GM12878 (cell line): ENCODE results near the gene DUSP11. TPM values are rescaled to one million over a fixed set of nuclear protein-coding genes. Genes with fewer than 3 reads are reported as not detected.

Experiments used
- BCL3 ChIP-seq: IDR thresholded peaks from 2 replicates; pipeline ENCODE4 v1.6.1; 2011; ENCODE audit warnings: borderline replicate concordance, low read depth, mild to moderate bottlenecking, moderate library complexity, low read length; ENCODE audit not compliant: insufficient read depth, poor library complexity, severe bottlenecking
- JUNB ChIP-seq: IDR thresholded peaks from 2 replicates; pipeline ENCODE4 v1.6.1; 2016; ENCODE audit warnings: antibody characterized with exemption, mild to moderate bottlenecking
- JUND ChIP-seq: IDR thresholded peaks from 2 replicates; pipeline ENCODE4 v1.6.1; 2012; ENCODE audit warnings: low read depth, mild to moderate bottlenecking, low read length, improper control_type of control experiment, moderate library complexity
- MEF2A ChIP-seq: IDR thresholded peaks from 2 replicates; pipeline ENCODE4 v1.6.1; 2011; ENCODE audit warnings: low read depth, mild to moderate bottlenecking, low read length, moderate library complexity; ENCODE audit not compliant: insufficient read depth
- MXI1 ChIP-seq: fragments of 150-350 bp; IDR thresholded peaks from 2 replicates; pipeline ENCODE4 v1.6.1; 2011; ENCODE audit warnings: low read depth, mild to moderate bottlenecking, inconsistent platforms, low read length, improper control_type of control experiment
- NFYA ChIP-seq: IDR thresholded peaks from 2 replicates; pipeline ENCODE4 v1.6.1; 2011; ENCODE audit warnings: low read depth, mild to moderate bottlenecking, low read length, improper control_type of control experiment, borderline replicate concordance
- POLR2AphosphoS5 ChIP-seq: IDR thresholded peaks from 2 replicates; pipeline ENCODE4 v1.6.1; 2011; ENCODE audit warnings: mild to moderate bottlenecking, low read length, inconsistent platforms
- POU2F2 ChIP-seq: IDR thresholded peaks from 3 replicates; pipeline ENCODE4 v1.6.1; 2011; ENCODE audit warnings: low read depth, mild to moderate bottlenecking, low read length, borderline replicate concordance
- REST ChIP-seq: IDR thresholded peaks from 2 replicates; pipeline ENCODE4 v1.6.1; 2012; ENCODE audit warnings: mild to moderate bottlenecking, low read depth, low read length
- STAT3 ChIP-seq: IDR thresholded peaks from 2 replicates; pipeline ENCODE4 v1.6.1; 2011; ENCODE audit warnings: low read depth, low read length, improper control_type of control experiment
- SUPT20H ChIP-seq: IDR thresholded peaks from 2 replicates; pipeline ENCODE4 v1.6.1; 2011; ENCODE audit warnings: low read depth, mild to moderate bottlenecking, low read length, moderate library complexity, borderline replicate concordance; ENCODE audit not compliant: control insufficient read depth
- ZBED1 ChIP-seq: IDR thresholded peaks from 2 replicates; pipeline ENCODE4 v1.6.1; 2016; ENCODE audit warnings: borderline replicate concordance
- ZBTB33 ChIP-seq: fragments of 450-650 bp; IDR thresholded peaks from 2 replicates; pipeline ENCODE4 v1.6.1; 2017; ENCODE audit warnings: mild to moderate bottlenecking
- polyA plus RNA-seq, 11 experiments: library from polyadenylated mRNA; depleted of rRNA in 4 of 11; unstranded in 6 of 11; stranded (reverse) in 5 of 11; fragments of >200 nt; fragmentation: Nextera tagmentation in 4 of 11; fragmentation: Illumina TruSeq in 1 of 11; extraction: Ambion mirVana in 4 of 11; extraction: Trizol in 1 of 11; gene quantifications; 1 replicate in 1 of 11; 2 replicates in 10 of 11; pipeline versions ENCODE4 v1.2.1 to v1.2.3, GENCODE V29; 2011 to 2016; ENCODE audit warnings: inconsistent platforms in 2 of 11, missing spikeins in 2 of 11, low read depth in 1 of 11
- total RNA-seq, 4 experiments: library from RNA; depleted of rRNA in 3 of 4; stranded (reverse); fragments of >200 nt in 3 of 4; fragmentation: Illumina TruSeq in 1 of 4; extraction: Trizol in 1 of 4; gene quantifications; 2 replicates each; pipeline versions ENCODE4 v1.2.1 to v1.2.3, GENCODE V29; 2013 to 2021
- TF ChIP-seq, protein P1 (sequence below): fragments of 450-650 bp; IDR thresholded peaks from 2 replicates; pipeline ENCODE4 v1.6.1; 2017; ENCODE audit warnings: antibody characterized with exemption, mild to moderate bottlenecking, moderate library complexity

DUSP11 gene
- total and polyA plus RNA-seq, 10 of the 15 experiments (the other 5 are each of a cell fraction or from before 2014, with no cell fraction given): 26.4 to 78.4 (median 47.9) TPM

DNA sequence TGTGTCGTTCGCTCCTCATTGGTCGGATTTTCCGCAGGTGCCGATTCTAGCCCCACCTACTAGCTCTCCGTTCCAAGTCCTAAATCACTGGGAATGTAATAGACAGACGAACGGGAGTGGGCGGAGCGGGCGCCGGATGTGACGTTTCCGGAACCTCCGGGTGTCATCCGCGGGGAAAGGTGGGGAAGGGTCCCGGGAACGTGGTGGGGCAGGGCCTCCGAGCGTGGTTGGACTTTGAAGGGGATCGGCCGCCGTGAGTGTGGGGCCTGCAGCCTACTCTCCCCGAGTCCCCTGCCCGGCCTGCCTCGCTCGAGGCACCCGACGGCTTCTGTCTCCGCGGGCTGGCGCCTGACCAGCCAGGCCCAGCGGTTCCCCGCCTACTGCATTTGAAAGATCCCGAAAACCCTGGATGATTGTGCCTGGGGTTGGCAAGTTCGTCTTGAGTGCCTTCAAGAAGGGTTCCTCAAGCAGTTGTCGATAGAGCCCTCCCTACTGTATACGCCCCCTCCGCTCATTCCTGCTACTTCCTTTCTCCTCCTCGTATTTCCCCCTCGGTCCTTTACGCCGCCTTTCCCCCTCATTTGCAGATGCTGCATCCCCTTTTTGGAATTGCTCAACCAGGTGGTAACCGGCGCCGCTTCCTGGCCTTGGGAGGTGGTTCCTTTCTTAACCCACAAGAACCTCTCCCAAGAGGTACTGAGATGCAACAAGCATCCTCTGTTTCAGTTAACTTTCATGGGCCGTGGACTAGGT lies 49.1 kb upstream of the DUSP11 start, which contains the start of gene STAMBP (continued):
- TF ChIP-seq, protein P1, sequence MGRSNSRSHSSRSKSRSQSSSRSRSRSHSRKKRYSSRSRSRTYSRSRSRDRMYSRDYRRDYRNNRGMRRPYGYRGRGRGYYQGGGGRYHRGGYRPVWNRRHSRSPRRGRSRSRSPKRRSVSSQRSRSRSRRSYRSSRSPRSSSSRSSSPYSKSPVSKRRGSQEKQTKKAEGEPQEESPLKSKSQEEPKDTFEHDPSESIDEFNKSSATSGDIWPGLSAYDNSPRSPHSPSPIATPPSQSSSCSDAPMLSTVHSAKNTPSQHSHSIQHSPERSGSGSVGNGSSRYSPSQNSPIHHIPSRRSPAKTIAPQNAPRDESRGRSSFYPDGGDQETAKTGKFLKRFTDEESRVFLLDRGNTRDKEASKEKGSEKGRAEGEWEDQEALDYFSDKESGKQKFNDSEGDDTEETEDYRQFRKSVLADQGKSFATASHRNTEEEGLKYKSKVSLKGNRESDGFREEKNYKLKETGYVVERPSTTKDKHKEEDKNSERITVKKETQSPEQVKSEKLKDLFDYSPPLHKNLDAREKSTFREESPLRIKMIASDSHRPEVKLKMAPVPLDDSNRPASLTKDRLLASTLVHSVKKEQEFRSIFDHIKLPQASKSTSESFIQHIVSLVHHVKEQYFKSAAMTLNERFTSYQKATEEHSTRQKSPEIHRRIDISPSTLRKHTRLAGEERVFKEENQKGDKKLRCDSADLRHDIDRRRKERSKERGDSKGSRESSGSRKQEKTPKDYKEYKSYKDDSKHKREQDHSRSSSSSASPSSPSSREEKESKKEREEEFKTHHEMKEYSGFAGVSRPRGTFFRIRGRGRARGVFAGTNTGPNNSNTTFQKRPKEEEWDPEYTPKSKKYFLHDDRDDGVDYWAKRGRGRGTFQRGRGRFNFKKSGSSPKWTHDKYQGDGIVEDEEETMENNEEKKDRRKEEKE: no peak
- 0 out of 2 replicates have a peak, but pooled peaks have one; percentile 21 for TF ChIP-seq ZBTB33
- no peak for TF ChIP-seq REST
- TF ChIP-seq BCL3: no peak
- no peak for TF ChIP-seq MEF2A
- no peak for TF ChIP-seq ZBED1
- no peak for TF ChIP-seq JUNB
- TF ChIP-seq MXI1: peak; percentile 72
- no peak for TF ChIP-seq POU2F2
- TF ChIP-seq SUPT20H: no peak
- TF ChIP-seq JUND: no peak
- peak; percentile 67; the same call in 1 of the 2 replicates for TF ChIP-seq POLR2AphosphoS5
- no peak for TF ChIP-seq STAT3
- TF ChIP-seq NFYA: no peak
